HG03432 (cell line): ENCODE results near the gene MAPK8IP3.

ENCODE experiments used
- ATAC-seq: cut with Tn5 transposase; IDR thresholded peaks from one replicate; pipeline ENCODE4 v1.9.1; 2021; ENCODE audit warnings: mild to moderate bottlenecking, moderate library complexity; ENCODE audit not compliant: unreplicated experiment

MAPK8IP3 gene, protein sequence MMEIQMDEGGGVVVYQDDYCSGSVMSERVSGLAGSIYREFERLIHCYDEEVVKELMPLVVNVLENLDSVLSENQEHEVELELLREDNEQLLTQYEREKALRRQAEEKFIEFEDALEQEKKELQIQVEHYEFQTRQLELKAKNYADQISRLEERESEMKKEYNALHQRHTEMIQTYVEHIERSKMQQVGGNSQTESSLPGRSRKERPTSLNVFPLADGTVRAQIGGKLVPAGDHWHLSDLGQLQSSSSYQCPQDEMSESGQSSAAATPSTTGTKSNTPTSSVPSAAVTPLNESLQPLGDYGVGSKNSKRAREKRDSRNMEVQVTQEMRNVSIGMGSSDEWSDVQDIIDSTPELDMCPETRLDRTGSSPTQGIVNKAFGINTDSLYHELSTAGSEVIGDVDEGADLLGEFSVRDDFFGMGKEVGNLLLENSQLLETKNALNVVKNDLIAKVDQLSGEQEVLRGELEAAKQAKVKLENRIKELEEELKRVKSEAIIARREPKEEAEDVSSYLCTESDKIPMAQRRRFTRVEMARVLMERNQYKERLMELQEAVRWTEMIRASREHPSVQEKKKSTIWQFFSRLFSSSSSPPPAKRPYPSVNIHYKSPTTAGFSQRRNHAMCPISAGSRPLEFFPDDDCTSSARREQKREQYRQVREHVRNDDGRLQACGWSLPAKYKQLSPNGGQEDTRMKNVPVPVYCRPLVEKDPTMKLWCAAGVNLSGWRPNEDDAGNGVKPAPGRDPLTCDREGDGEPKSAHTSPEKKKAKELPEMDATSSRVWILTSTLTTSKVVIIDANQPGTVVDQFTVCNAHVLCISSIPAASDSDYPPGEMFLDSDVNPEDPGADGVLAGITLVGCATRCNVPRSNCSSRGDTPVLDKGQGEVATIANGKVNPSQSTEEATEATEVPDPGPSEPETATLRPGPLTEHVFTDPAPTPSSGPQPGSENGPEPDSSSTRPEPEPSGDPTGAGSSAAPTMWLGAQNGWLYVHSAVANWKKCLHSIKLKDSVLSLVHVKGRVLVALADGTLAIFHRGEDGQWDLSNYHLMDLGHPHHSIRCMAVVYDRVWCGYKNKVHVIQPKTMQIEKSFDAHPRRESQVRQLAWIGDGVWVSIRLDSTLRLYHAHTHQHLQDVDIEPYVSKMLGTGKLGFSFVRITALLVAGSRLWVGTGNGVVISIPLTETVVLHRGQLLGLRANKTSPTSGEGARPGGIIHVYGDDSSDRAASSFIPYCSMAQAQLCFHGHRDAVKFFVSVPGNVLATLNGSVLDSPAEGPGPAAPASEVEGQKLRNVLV (N-terminal part only)

DNA sequence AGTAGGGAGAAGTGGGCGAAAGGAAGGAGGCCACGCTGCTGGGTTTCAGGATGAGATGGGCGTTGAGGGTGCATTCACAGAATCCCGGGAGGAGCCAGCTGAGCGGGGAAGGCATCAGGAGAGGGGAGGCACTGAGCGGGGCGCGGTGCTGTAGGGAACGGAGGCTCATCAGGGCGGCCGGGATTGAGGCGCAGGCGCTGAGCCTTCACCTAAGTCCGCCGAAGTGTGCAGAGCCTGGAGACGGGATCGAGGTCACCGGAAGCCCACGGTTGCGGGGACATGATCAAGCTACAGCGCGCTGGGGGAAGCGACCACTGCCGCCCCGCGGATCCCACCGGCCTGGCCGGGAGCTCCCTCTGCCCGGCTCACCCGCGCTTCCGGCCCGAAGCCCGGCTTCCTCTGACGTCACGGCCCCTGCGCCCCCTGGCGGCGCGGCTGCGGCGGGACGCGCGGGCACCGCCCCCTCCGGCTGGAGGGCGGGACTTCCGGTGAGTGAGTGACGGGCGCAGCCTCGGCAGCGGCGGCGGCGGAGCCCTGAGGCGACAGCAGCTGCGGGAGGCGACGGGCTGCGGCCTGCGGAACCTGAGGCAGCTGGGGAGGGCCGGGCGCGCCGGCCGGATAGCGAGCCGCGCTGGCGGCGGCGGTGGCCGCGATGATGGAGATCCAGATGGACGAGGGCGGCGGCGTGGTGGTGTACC lies at the start of gene MAPK8IP3:
Gene MAPK8IP3, plus strand, starts transcription at position 508 of the 698 bp plus-strand sequence. Its CDS starts 145 bp downstream, at position 653.
- ATAC-seq = peak; percentile 79

DNA sequence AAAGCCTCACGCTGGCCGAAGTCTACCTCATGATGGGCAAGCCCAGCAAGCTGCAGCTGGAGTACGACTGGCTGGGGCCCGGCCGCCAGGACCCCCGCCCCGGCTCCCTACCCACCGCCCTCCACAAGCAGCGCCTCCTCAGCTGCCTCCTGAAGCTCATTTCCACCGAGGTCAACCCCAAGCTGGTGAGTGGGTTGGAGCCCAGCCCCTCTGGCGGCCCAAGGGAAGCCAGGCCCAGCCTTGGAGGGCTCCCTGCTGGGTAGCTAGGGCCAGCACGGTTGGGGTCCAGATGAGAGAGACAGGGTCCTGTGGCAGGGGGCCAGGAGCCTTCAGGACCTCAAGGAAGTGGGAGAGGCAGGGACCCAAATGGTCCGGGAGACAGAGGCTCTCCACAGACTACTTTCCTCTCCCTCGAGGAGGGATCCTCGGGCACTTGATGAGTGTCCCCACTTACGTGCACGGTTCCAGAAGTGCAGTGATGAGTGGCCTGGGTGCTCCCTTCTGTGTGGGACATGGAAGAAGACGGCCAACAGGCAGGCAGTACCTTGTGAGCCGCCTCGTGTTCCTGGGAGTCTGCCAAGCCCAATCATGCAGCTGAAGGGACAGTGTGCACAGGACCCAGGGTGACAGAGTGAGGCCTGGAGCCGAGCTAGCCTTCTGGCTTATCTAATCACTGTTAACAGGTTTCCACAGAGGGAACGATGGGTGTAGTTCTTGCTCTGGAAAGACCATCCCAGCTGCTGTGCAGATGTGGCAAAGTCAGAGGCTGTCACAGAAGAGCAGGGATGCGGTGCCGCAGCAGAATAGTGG lies 49.0 kb upstream of the MAPK8IP3 start:
- no peak for ATAC-seq

DNA sequence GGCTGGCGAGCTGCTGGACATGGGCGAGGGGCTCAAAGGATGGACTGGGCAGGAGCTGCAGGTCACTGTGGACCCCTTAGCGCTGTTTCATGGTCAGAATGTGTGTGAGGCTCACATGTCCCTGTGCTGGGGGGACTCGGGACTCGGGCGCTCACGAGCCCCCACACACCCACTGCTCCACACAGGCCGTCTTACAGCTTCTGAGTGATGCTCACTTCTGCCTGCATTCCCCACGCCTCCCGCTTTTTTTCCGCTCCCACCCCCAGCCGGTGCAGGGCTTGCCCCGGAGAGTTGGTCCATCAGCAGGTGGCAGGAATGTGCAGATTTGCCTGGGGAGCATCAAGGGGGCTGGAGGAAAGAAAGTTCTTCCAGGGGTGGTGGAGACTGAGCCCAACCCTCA lies 48.2 kb upstream of the MAPK8IP3 start:
- ATAC-seq = no peak

DNA sequence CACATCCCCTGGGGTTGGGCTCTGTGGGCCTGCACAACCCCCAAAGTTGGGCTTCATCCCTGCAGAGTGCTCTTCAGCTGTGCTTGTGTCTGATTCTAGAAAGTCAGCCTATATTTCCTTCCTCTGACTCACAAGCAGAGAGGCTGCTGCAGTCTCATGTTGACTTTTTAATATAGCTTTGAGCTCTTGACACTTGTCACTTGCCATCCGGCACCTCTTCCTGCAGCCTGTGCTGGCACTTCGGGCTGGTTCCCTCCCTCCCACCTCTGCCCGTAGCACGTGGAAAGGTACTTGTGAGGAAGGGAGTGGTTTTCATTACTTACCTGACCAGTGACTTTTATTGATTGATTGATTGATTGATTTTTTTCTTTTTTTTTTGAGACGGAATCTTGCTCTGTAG lies 47.0 kb upstream of the MAPK8IP3 start:
- no peak for ATAC-seq

DNA sequence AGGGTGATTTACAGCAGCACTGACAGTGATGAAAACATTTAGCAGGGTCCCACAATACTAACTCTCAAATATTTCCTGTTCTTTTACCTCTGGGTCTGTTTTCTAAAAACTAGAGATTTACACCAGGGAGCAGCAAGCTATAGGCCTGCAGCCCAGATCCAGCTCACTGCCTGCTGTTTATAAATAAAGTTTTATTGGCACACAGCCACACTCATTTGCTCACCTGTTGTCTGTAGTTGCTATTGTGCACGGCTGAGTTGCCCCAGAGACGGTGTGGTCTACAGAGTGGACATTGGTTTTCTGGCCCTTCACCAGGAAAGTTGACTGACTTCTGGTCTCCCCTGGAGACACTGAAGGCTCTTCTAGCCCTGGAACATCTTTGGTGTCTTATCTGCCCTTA lies 44.2 kb upstream of the MAPK8IP3 start:
- no peak for ATAC-seq

DNA sequence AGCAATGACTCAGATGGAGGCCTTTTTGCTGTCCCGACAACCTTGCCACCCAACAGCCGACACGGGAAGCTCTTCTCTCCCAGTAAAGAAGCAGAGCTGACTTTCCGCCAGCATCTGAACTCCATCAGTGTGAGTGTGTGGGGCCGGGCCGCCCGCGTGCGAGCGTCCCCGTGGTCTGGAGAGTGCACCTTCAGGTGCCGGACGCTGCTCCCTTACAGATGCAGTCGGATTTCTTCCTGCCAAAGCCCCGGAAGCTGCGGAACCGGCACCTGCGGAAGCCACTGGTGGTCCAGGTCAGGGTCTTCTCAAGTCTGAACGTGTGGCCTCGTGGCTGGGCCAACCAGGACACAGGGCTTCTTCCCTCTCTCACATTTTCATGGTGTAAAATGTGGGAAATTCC lies 43.5 kb upstream of the MAPK8IP3 start:
- ATAC-seq = no peak

DNA sequence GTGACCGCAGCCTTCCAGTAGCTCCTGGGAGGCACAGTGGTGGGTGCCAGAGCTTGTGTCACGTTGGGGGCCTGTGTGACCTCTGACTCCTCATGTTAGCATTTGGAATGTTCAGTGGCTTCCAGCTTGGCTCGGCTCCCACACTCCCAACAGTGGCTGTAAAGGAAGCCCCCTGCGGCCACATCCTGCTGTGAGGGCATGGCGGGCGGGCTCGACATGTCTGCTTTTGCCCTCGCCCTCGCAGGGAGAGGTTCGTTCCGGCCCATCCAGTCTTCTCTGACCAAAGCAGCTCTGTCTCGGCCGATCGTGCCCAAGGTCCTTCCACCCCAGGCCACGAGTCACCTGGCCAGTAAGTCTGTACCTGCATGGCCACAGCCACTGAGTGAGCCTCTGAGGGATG lies 40.2 kb upstream of the MAPK8IP3 start:
- ATAC-seq = no peak

DNA sequence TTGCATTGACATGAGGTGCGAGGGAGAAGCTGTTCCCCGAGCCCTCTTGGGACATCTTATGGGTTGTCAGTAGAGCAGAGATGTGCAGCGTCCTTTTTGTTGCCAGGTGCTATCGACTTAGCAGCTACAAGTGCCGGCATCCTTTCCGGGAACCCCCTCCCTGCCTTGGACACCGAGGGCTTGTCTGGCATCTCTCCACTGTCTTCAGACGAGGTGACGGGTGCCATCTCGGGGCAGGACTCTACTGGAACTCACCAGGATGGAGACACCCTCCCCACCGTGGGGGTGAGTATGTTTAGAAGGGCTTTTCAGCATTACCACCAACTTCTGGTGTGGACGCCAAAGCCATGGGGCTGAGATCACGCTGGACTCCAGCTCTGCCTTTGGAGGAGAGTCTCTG lies 39.7 kb upstream of the MAPK8IP3 start:
- ATAC-seq = no peak

DNA sequence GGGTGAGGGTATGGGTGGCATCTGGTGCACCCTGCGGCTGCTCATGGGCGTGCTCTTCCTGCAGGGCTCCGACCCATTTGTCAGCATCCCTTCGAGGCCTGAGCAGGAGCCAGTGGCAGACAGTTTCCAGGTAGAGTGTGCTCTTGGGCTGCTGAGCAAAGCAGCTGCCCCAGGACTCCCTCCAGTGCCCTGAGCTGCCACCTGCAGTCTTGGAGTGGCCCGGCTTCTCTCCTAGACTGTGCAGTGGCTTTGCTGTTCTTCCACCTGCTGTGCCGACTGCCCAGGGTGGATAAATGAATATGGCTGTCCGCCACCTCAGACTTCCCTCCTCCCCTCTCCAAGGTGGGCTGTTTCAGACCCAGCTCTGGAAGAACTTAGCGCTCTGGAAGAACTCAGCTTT lies 38.7 kb upstream of the MAPK8IP3 start:
- no peak for ATAC-seq

DNA sequence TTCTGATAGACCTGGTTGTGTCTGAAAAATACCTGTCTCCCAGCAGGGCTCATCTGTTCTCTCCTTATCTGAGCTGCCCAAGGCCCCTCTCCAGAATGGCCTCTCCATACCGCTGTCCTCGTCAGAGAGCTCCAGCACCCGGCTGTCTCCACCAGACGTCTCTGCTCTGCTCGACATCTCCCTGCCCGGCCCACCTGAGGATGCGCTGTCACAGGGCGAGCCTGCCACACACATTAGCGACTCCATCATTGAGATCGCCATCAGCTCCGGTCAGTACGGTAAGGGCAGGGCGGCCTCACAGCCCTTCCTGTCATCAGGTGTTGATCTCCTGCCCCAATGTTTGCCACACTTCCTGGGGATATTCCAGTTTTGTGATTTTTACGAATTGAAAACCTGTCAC lies 38.1 kb upstream of the MAPK8IP3 start:
- no peak for ATAC-seq

DNA sequence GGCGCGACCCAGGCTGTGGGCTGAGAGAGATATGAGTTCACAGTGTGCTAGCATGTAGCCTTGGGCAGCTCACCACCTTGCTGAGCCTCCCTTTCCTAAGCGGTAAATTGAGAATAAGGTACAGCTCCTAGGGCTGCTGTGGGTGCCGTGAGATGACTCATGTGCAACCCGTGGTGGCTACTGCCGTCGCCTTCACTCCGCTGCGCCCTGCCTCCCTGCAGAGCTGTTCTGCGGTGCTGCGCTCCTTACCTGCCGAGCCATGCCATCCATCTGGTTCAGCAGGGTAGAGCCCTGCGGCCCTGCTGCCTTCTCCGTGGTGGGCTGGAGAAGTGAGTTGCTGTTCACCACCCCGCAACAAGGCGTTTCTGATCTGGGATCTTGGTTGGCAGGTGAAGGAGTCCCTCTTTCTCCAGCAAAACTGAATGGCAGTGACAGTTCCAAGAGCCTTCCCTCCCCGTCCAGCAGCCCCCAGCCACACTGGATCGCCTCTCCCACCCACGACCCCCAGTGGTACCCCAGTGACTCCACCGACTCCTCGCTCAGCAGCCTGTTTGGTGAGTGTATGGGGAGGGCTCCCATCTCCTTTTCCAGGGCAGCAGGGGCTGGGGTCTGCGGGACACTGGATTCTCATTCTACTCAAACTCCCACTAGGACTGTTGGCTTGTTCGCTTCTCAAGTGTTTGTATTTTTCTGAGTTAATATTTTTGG lies 37.2 kb upstream of the MAPK8IP3 start:
- ATAC-seq = no peak

DNA sequence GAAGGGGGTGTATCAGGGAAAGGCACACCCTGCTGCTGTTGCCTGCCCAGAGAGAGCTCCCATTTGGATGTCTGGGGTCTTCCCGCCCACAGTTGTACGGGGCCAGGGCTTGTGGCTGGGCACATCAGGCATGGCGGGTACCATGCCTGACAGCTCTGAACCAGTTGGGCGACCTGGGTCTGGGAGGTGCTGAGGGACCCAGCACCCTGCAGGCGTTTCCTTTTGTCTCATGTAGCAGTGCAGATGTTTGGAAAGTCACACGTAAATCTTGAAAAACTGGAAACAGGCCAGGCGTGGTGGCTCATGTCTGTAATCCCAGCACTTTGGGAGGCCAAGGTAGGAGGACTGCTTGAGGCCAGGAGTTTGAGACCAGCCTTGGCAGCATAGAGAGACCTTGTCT lies 36.3 kb upstream of the MAPK8IP3 start:
- no peak for ATAC-seq

DNA sequence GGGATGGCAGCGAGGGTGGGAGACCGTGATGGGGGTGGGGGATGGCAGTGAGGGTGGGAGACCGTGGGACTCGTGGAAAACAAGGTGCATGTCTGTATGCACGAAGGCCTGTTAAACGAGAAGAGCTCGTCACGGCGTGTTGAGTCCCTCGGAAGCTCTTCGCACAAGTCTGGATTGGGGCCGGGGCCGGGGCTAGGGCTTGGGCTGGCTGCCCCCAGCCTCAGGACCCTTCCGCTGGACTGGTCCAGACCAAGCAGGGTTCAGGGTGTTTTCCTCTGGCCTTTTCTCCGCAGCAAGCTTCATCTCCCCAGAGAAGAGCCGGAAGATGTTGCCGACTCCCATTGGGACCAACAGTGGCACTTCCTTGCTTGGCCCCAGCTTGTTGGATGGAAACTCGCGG lies 35.6 kb upstream of the MAPK8IP3 start:
- no peak for ATAC-seq

DNA sequence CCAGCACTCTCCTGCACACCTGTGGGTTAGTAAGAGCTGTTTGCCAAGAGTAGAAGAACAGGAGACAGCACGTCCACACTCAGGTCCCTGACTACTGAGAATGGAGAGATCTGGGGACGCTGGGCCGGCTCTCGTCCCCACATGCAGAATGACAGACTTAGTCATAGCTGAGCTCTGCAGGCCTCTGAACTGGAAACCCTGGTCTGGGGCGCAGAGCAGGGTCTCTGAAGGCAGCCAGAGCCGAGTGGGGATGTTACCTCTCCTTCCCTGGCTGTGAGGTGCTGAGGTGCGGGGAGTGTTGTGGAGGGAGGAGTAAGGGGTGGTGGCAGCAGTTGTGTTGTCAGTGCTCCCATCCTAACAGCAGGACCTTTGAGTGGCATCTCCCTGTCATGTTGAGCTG lies 35.1 kb upstream of the MAPK8IP3 start:
- ATAC-seq = no peak

DNA sequence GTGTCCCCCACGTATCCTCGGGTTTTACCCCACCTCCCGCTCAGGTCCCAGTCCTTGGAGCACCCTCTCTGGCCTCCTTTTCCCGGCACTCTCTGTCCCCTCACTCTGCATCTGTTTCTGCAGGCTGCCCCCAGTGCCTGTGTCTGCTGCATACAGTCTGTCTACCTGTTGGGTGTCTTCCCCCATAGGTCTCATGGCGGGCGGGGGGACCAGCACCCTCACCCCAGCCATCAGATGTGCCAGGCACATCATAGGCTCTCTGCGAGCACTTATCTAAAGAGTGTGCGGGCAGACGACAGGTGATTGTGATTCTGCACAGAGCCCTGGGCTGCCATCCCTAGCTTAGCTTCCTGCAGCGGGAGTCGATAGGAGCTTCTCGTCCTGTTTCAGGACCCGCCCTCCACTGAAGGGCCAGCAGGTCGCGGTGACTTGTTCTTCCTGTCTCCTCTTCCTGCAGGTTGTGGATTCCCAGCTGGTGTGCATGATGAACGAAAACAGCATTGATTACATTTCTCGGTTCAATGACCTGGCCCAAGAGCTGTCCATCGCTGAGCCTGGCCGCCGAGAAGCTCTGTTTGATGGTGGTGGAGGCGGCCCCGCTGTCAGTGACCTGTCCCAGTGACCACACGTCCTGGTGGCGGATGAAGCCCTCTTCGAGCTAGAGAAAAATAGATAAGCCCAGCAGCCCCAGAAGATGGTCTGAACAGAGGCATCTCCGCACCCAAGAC lies 32.4 kb upstream of the MAPK8IP3 start:
- ATAC-seq = no peak

DNA sequence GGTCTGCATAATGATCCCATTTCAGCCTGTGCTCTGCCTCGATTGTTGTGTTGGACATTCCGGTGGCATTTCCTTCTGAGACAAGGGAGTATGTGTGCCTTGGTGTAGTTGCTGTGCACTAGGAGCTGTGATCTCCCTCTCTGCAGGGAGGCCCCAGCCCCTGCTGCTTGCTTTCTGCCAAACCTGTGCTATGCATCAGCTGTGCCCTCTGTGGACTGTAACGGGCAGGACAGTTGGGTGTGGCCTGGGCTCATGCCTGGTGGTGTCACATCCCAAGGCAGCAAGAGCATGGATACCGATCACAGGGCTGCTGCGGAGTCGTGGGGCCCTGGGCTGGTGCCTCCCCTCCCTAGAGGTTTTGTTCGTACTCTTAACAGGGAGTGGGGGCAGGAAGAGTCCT lies 31.7 kb upstream of the MAPK8IP3 start:
- no peak for ATAC-seq

DNA sequence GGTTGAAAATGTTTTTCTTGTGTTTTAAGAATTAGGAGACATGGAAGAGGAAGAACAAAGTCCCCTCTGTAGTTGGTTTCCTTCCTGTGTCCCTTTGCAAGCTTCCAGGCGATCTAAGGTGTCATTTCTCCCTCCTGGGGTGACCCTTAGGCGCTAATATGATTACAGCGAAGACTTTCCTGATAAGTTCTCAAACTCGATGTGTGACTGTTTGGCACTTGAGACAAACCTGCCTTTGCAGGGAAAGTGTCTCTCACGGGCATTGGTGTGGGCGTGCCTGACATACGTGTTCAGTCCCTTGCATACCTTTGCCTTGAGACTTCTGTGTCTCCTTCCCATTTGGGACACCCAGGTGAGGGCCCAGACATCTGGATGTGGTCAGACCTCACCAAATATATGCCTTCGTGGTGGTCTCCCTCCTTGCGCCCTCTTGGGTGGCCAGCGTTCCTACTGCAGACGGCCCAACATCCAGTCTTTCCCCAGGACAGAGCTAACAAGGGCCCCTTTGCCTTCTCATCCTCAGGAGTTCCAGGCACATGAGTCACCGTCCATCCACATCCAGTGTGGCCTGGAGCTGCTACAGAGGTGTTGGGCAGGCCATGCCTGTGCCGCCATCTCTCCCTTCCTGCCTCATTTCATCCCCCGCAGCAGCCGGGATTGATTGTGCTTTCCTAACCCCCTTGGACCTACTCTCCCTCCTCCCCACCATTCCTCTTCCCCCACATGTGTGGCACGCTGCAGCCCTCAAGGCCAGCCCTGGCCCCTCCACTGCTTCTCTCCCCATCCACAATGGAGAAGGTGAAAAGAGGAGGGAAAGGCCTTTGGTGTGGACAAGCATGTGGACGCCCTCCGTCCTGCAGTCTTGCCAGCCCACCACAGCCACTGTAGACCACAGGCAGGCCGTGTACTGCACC lies 31.0 kb upstream of the MAPK8IP3 start:
- no peak for ATAC-seq
